GM18511 (cell line): ENCODE data around the gene RNF207.

ENCODE experiments used
- ATAC-seq: cut with Tn5 transposase; IDR thresholded peaks from one replicate; pipeline ENCODE4 v1.9.1; 2021; ENCODE audit warnings: mild to moderate bottlenecking, moderate library complexity; ENCODE audit not compliant: unreplicated experiment

The RNF207 gene

GRCh38 chr1:6205849-6206519 is at the start of gene RNF207:
RNF207 (plus strand) TSS chr1:6206119; CDS start chr1:6206536, 417 bp downstream.
- ATAC-seq, result peak; percentile 67

GRCh38 chr1:6157132-6157527 is 48.8 kb upstream of the RNF207 start:
- no peak for ATAC-seq

DNA sequence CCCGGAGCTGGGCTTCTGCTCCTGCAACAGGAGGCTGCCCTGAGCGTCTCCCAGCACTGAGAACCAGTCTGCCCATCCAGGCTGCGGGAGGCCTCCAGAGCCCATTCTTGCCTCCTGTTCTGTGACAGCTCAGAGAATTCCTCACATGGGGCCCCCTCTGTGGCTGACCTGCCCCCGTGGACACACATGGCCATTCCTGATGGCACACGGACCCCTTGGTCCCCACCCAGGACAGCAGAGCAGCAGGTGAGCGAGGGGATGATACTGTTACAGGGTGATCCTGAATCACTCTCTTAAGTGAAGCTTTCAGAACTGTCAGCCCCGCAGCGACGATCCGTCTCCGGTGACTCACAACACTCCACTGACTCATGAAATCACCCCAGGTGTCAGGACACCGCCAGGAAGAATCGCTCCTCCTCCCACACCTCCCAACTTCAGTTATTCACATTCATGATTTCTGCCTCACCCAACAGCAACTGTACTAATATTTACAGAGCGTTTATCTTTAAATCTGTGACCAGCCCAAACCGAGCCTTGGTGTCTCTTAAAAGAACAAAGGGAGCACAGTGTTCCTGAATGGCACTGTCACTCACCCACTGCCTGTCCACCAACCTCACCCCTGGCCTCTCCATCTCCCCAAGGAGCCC is 48.3 kb upstream of the RNF207 start:
- ATAC-seq, result no peak

GRCh38 chr1:6158181-6158580 is 47.7 kb upstream of the RNF207 start:
- no peak for ATAC-seq

DNA sequence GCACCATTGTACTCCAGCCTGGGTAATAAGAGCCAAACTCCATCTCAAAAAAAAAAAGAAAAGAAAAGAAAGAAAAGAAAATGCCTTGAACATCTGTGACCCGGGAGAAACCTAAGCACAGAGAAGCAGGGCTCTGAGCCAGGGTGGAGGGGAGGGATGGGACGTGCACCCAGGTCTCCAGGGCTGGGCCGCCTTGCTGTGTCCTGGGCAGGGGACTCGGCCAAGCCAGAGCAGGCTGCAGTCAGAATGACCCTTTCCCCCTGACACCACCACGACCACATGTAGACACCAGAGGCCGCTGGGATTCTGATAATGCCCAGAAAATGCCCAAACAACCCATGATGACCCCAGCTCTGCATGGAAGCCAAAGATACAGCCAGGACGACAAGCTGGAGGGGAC is 43.6 kb upstream of the RNF207 start:
- ATAC-seq, result no peak

GRCh38 chr1:6162773-6163172 is 43.1 kb upstream of the RNF207 start:
- no peak for ATAC-seq

- no peak for ATAC-seq
Measured at GRCh38 chr1:6163191-6163972, 42.5 kb upstream of the RNF207 start.

DNA sequence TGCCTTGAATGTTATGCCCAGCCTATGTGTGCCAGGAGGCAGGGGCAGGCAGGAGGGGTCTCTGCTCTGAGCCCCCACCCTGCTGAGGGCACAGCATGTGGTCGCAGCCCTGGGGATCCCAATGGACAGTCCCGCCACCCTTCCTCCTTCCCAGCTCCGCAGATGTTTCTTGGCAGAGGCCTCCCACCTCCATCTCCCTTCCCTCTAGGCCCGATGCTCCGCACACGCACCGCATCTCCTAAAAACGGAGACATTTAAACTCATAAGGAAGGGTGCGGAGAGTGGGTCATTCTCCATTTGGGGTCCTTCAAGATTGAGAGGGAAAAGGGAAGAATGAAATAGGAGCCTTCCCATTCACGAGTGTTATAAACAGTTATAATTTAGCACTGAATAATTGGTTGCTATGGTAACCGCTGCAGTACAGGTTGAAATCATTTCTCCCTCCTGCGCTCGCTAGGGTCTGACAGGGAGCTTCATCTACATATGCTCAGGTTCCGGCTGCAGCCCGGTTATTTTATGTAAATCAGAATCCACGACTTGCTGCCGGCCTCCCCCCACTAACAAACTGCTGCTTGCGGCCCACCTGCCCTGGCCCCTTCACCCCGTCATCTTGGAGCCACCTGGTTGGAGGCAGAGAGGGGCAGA is 41.8 kb upstream of the RNF207 start:
- ATAC-seq, result no peak

- no peak for ATAC-seq
Measured at GRCh38 chr1:6165027-6165426, 40.9 kb upstream of the RNF207 start.

- ATAC-seq, result no peak
Measured at GRCh38 chr1:6165441-6165985, 40.4 kb upstream of the RNF207 start.

DNA sequence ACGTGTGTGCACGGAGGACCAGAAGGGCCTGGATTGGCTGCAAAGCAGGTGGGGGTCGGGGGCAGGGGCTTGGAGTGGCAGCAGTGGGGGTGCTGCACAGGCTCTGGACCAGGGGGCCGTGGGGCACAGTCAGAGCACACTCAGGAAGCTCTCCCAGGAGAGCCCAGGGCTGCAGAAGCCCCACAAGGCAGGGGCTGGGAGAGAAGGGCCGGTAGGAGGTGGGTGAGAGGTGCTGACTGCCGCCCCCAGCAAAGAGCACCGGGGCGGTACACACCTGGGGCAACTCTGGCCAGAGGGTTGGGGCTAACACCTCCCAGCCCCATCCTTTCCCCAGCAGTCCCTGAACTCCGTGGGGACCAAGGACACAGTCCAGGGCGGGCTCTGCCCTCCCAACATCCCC is 39.7 kb upstream of the RNF207 start:
- ATAC-seq, result no peak

DNA sequence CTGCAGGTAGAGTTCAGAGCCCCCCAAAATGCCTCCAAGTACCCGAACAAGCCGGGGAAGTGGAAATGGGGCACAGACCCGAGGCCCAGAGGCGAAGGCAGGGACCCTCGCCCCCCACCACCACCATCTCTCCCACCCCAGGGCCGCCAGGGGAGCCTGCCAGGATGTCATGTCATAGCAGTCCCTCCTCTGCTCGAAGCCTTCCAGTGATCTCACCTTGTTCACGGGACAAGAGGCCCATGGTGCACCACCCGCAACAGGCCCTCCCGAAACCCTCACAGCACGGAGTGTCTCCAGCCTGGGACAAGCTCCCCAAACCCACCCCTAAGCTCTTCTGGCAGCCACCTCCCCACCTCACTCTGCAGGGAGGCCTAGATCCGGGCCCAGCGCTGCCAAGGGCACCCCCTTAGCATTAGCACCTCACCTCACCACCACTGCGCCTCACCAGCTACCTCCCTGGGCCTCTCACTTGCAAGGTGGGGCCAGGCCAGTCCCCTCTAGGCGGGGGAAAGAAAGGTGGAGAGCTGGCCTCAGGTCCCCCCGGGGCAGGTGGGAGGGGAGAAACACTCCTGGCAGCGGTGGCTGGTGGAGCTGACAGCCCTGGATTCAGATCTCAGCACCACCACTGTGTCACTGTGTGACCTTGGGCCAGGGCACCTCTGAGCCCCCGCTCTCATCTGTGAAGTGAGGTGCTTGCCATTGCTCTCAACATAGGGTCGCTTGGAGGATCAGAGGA is 39.1 kb upstream of the RNF207 start:
- ATAC-seq, result no peak

DNA sequence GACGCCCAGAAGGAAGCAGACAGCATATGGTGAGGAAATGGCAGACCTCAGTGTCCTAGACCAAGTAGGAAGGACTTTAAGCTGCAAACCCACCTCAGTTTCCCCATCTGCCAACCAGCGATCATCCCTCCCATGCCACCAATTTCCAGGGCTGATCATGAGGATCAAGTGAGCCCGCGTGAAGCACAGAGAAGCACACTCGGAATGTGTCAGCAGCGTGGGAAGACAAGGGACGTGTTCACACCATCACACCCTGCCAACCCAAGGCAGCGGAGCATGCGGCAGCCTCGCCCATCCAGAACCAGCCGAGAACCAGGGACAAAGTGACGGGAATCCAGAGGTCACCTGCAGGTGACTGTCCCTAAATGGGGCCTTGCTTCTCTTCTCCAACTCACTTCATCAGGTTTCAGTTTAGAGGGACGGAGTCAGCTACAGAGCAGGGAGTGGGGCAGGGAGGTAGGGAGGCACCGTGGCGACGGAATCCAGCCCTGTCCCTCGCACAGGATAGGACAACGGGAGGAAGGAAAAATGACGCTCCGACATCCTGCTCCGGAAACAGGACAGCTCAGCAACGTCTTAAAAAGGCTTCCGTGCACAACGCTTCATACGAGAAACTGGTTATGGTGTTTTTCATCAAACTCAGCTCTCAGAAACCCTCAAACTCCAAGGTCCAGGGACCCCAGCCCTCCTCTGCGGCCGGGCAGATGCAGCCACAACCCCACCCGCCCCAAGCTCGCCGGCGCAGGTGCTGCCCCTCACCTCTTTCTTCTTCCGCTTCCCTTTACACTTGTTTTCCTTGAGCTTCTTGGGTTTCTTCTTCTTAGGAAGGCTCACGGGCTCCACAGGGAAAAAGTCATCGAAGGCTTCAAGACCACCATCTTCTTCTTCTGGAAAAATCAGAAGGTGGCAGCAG is 38.3 kb upstream of the RNF207 start:
- no peak for ATAC-seq

- ATAC-seq, result no peak
Measured at GRCh38 chr1:6168947-6169586, 36.9 kb upstream of the RNF207 start.

DNA sequence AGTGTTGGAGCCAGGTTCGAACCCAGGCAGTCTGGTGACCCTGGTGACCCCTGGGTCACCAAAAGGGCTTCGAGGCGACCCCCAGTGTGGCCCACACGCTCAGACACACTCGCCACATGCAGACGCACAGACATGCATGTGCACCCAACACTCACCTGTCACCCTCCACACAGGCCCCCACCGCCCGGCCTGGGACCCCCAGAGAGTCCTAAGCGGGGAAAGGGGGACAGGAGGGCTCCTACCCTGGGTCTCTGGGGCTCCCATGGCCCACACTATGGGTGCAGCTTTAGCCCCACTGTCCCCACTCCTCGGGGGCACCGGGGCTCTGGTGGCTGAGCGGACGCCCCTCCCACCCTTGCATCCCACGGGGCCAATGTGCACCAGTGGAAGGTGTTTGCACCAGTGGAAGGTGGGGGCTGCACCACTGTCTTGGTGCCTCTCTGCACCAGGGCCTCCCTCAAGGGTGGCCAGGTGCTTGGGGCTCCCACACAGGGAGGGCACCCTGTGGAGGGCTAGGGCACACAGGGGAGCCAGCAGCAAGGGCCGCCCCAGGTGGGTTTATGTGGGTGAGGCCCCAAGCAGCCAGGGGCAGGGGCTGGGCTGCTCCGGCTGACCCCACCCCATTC is 35.7 kb upstream of the RNF207 start:
- ATAC-seq, result no peak

- no peak for ATAC-seq
Measured at GRCh38 chr1:6170742-6171201, 35.1 kb upstream of the RNF207 start.

GRCh38 chr1:6171548-6172124 is 34.3 kb upstream of the RNF207 start:
- no peak for ATAC-seq

- no peak for ATAC-seq
Measured at GRCh38 chr1:6172549-6172948, 33.4 kb upstream of the RNF207 start.
